PC-9 (cell line): ENCODE data around the gene PTPN20. TPM values are rescaled to one million over a fixed set of nuclear protein-coding genes. Genes with fewer than 3 reads are reported as not detected.
"Not testable (repeated sequence)": the region's sequence is repeated elsewhere in the genome, so short reads cannot be mapped to it uniquely, and the experiment has no call there.

Source experiments
- BruUV-seq: library from RNA; stranded (reverse); fragments of 400-500 nt; replicated peaks from 2 replicates; lab custom pipeline; 2021; lab: Mats Ljungman, UMichigan
- CTCF ChIA-PET: fragments of 300-600 bp; sonication (Branson Sonifier 250); formaldehyde crosslinking; loops from one replicate; lab custom pipeline; 2022; ENCODE audit warnings: antibody characterized with exemption; lab: Charles Lee
- POLR2A ChIA-PET: fragments of 300-600 bp; sonication (Branson Sonifier 250); formaldehyde crosslinking; loops from one replicate; lab custom pipeline; 2022; ENCODE audit warnings: antibody characterized with exemption; ENCODE audit not compliant: unreplicated experiment; lab: Charles Lee
- DNase-seq, 2 experiments: peaks; one replicate each; pipeline versions ENCODE4 v3.0.0 to v3.0.0-alpha.2; 2015 to 2022; ENCODE audit warnings: mixed read lengths in 1 of 2
- H2AFZ ChIP-seq: fragments of 200-600 bp; sonication (generic); 2 replicates; pipeline ENCODE4 v1.8.1; 2017; ENCODE audit warnings: antibody characterized with exemption
- H3F3A ChIP-seq: fragments of 200-600 bp; sonication (generic); 2 replicates; pipeline ENCODE4 v1.8.1; 2017; ENCODE audit warnings: antibody characterized with exemption, mild to moderate bottlenecking, low read depth; ENCODE audit not compliant: insufficient read depth
- H3K27ac ChIP-seq: fragments of 200-600 bp; sonication (generic); 2 replicates; pipeline ENCODE4 v1.6.1; 2016; ENCODE audit warnings: mixed run types
- H3K27me3 ChIP-seq: fragments of 200-600 bp; sonication (generic); 2 replicates; pipeline ENCODE4 v1.6.1; 2016; ENCODE audit warnings: low read depth, mixed run types; ENCODE audit not compliant: insufficient read depth
- H3K36me3 ChIP-seq: fragments of 200-600 bp; sonication (generic); 2 replicates; pipeline ENCODE4 v1.6.1; 2016; ENCODE audit warnings: low read depth, mixed run types
- H3K4me1 ChIP-seq: fragments of 200-600 bp; sonication (generic); replicated peaks from 2 replicates; pipeline ENCODE4 v1.6.1; 2016; ENCODE audit warnings: mixed run types; ENCODE audit not compliant: insufficient read depth
- H3K4me2 ChIP-seq: fragments of 200-600 bp; sonication (generic); 2 replicates; pipeline ENCODE4 v1.6.1; 2017; ENCODE audit warnings: mixed run types
- H3K4me3 ChIP-seq: fragments of 200-600 bp; sonication (generic); 2 replicates; pipeline ENCODE4 v1.6.1; 2016; ENCODE audit warnings: mixed run types
- H3K79me2 ChIP-seq: fragments of 200-600 bp; sonication (generic); 2 replicates; pipeline ENCODE4 v1.6.1; 2017; ENCODE audit warnings: low read depth, mixed run types
- H3K9me2 ChIP-seq: fragments of 200-600 bp; sonication (generic); 2 replicates; pipeline ENCODE4 v1.8.1; 2017; ENCODE audit warnings: mild to moderate bottlenecking; ENCODE audit not compliant: insufficient read depth
- H3K9me3 ChIP-seq: fragments of 200-600 bp; sonication (generic); 2 replicates; pipeline ENCODE4 v1.8.1; 2016; ENCODE audit warnings: low read depth; ENCODE audit not compliant: insufficient read depth
- H4K20me1 ChIP-seq: fragments of 200-600 bp; sonication (generic); 2 replicates; pipeline ENCODE4 v1.8.1; 2017; ENCODE audit not compliant: insufficient read depth
- intact Hi-C: fragments of 100-400 bp; cut with micrococcal nuclease; formaldehyde crosslinking; loops from one replicate; pipeline ENCODE4 v1.10.0; 2022; ENCODE audit not compliant: unreplicated experiment
- total RNA-seq: library from RNA; stranded (reverse); gene quantifications from 2 replicates; pipeline ENCODE4 v1.2.3, GENCODE V29; 2021

Gene PTPN20
- total RNA-seq, 1 experiment from 2014 or later, result 19.1 TPM

- H3K4me3 ChIP-seq, H3K27ac ChIP-seq, BruUV-seq, CTCF ChIA-PET, H3K9me3 ChIP-seq, intact Hi-C loops, H2AFZ ChIP-seq, DNase-seq, H3K36me3 ChIP-seq, H3F3A ChIP-seq, H3K79me2 ChIP-seq, H3K4me1 ChIP-seq, H4K20me1 ChIP-seq, H3K9me2 ChIP-seq, POLR2A ChIA-PET, H3K27me3 ChIP-seq, H3K4me2 ChIP-seq: not testable (repeated sequence)
Measured at GRCh38 chr10:46890813-46891611, 20.2 kb upstream of the PTPN20 start.

GRCh38 chr10:46896762-46897692 is 14.2 kb upstream of the PTPN20 start:
- DNase-seq, H3K79me2 ChIP-seq, H3F3A ChIP-seq, H3K4me1 ChIP-seq, POLR2A ChIA-PET, intact Hi-C loops, H3K9me3 ChIP-seq, H2AFZ ChIP-seq, H3K27me3 ChIP-seq, CTCF ChIA-PET, H3K4me2 ChIP-seq, H3K36me3 ChIP-seq, BruUV-seq, H3K27ac ChIP-seq, H3K9me2 ChIP-seq, H3K4me3 ChIP-seq, H4K20me1 ChIP-seq: not testable (repeated sequence)

- H3K4me1 ChIP-seq, CTCF ChIA-PET, H3K9me2 ChIP-seq, H3K4me3 ChIP-seq, H4K20me1 ChIP-seq, H3K36me3 ChIP-seq, BruUV-seq, H2AFZ ChIP-seq, H3K27me3 ChIP-seq, H3K27ac ChIP-seq, POLR2A ChIA-PET, H3F3A ChIP-seq, intact Hi-C loops, H3K9me3 ChIP-seq, H3K4me2 ChIP-seq, DNase-seq, H3K79me2 ChIP-seq: not testable (repeated sequence)
Measured at GRCh38 chr10:46901247-46901646, 10.0 kb upstream of the PTPN20 start.

GRCh38 chr10:46903874-46904273 is 7.4 kb upstream of the PTPN20 start:
- DNase-seq, H3K4me2 ChIP-seq, H3K79me2 ChIP-seq, H3K27ac ChIP-seq, H3K9me2 ChIP-seq, H3K4me3 ChIP-seq, H3F3A ChIP-seq, BruUV-seq, H2AFZ ChIP-seq, intact Hi-C loops, H3K9me3 ChIP-seq, POLR2A ChIA-PET, H3K4me1 ChIP-seq, H4K20me1 ChIP-seq, H3K36me3 ChIP-seq, CTCF ChIA-PET, H3K27me3 ChIP-seq: not testable (repeated sequence)

- H4K20me1 ChIP-seq, H3K9me3 ChIP-seq, H3K79me2 ChIP-seq, H3K4me3 ChIP-seq, H3K27me3 ChIP-seq, H3K9me2 ChIP-seq, CTCF ChIA-PET, H3F3A ChIP-seq, H3K4me1 ChIP-seq, H3K27ac ChIP-seq, intact Hi-C loops, H3K36me3 ChIP-seq, H2AFZ ChIP-seq, DNase-seq, H3K4me2 ChIP-seq, POLR2A ChIA-PET, BruUV-seq: not testable (repeated sequence)
Measured at GRCh38 chr10:46906359-46906758, 4.9 kb upstream of the PTPN20 start.

GRCh38 chr10:46907185-46908117 is 3.8 kb upstream of the PTPN20 start:
- H3K27ac ChIP-seq, CTCF ChIA-PET, POLR2A ChIA-PET: not testable (repeated sequence)

More at GRCh38 chr10:46907185-46908117, 3.8 kb upstream of the PTPN20 start:
- H3K4me1 ChIP-seq, intact Hi-C loops, DNase-seq, H3K4me2 ChIP-seq, H3K79me2 ChIP-seq, H3F3A ChIP-seq, H3K36me3 ChIP-seq, H3K4me3 ChIP-seq, H2AFZ ChIP-seq, H3K9me3 ChIP-seq, H3K9me2 ChIP-seq, H4K20me1 ChIP-seq, BruUV-seq, H3K27me3 ChIP-seq: not testable (repeated sequence)
